COLO668 (cell line): Measurements from ENCODE around the gene TENT5A.
A peak's percentile ranks its signal among the peaks of the same experiment; 100 is the strongest.
"Not testable (repeated sequence)": the region's sequence is repeated elsewhere in the genome, so short reads cannot be mapped to it uniquely, and the experiment has no call there.

Source experiments
- DNase-seq: peaks from one replicate; lab custom pipeline; 2025; ENCODE audit not compliant: unreplicated experiment; lab: John Stamatoyannopoulos, UW

Gene TENT5A

GRCh38 chr6:81751388-81752083, 945 bp downstream of the TENT5A start:
- peak; percentile 67 for DNase-seq

- peak; percentile 9 for DNase-seq
Observed at GRCh38 chr6:81750681-81751387, 1.6 kb downstream of the TENT5A start.

- DNase-seq: no peak
Observed at GRCh38 chr6:81750200-81750599, 2.3 kb downstream of the TENT5A start.

- DNase-seq: peak; percentile 3
Observed at GRCh38 chr6:81749707-81750106, 2.8 kb downstream of the TENT5A start.

GRCh38 chr6:81748994-81749393, 3.5 kb downstream of the TENT5A start:
- DNase-seq: no peak

GRCh38 chr6:81747327-81747726, 5.2 kb downstream of the TENT5A start:
- DNase-seq: no peak

GRCh38 chr6:81744131-81744530, 8.3 kb downstream of the TENT5A start:
- no peak for DNase-seq

GRCh38 chr6:81743649-81744048, 8.8 kb downstream of the TENT5A start:
- DNase-seq: no peak

- DNase-seq: no peak
Observed at GRCh38 chr6:81741689-81742088, 10.8 kb downstream of the TENT5A start.

GRCh38 chr6:81740591-81740990, 11.9 kb downstream of the TENT5A start:
- not testable (repeated sequence) for DNase-seq

- DNase-seq: no peak
Observed at GRCh38 chr6:81739230-81740195, 13.0 kb downstream of the TENT5A start.

- no peak for DNase-seq
Observed at GRCh38 chr6:81736428-81736827, 16.1 kb downstream of the TENT5A start.

- no peak for DNase-seq
Observed at GRCh38 chr6:81735756-81736380, 16.6 kb downstream of the TENT5A start.

- no peak for DNase-seq
Observed at GRCh38 chr6:81734500-81735150, 17.9 kb downstream of the TENT5A start.

GRCh38 chr6:81734081-81734480, 18.4 kb downstream of the TENT5A start:
- no peak for DNase-seq

- DNase-seq: no peak
Observed at GRCh38 chr6:81731814-81732213, 20.7 kb downstream of the TENT5A start.

- DNase-seq: no peak
Observed at GRCh38 chr6:81727876-81728517, 24.5 kb downstream of the TENT5A start.

- DNase-seq: no peak
Observed at GRCh38 chr6:81725127-81725526, 27.4 kb downstream of the TENT5A start.

GRCh38 chr6:81722506-81723223, 29.8 kb downstream of the TENT5A start:
- no peak for DNase-seq
